Fibroblast of villous mesenchyme (primary cell): ENCODE data around the gene CNTD1. TPM values are rescaled to one million over a fixed set of nuclear protein-coding genes. Genes with fewer than 3 reads are reported as not detected.

ENCODE experiments used
- DNase-seq: peaks from one replicate; pipeline ENCODE4 v3.0.0-alpha.2; 2010; ENCODE audit warnings: low read depth
- H3K4me3 ChIP-seq: 2 replicates; pipeline ENCODE4 v1.5.1; 2011; ENCODE audit warnings: low read depth, mild to moderate bottlenecking, low read length
- CTCF ChIP-seq: IDR thresholded peaks from 2 replicates; pipeline ENCODE4 v1.5.1; 2012; ENCODE audit warnings: low read depth, mild to moderate bottlenecking, low read length; ENCODE audit not compliant: insufficient read depth
- total RNA-seq: library from RNA; depleted of rRNA; stranded (reverse); fragments of >200 nt; gene quantifications from 2 replicates; pipeline ENCODE4 v1.2.3, GENCODE V29; 2012

The CNTD1 gene
- total RNA-seq, 1 donor = not detected

- H3K4me3 ChIP-seq = peak within 1 kb of the TSS; percentile 91
Measured at GRCh38 chr17:42773290-42774035, 25.2 kb upstream of the CNTD1 start, which contains the start of gene VPS25. Gene VPS25, plus strand, starts transcription at chr17:42773449. Its CDS starts 27 bp downstream, at chr17:42773476.

GRCh38 chr17:42774066-42774745 is 24.5 kb upstream of the CNTD1 start:
- DNase-seq = no peak
- no peak for TF ChIP-seq CTCF
- peak overlapping the region; percentile 91 for H3K4me3 ChIP-seq

More at GRCh38 chr17:42773290-42774035, 25.2 kb upstream of the CNTD1 start, which contains the start of gene VPS25:
- DNase-seq = peak; percentile 85
- no peak for TF ChIP-seq CTCF

- H3K4me3 ChIP-seq = no peak overlapping the region
- no peak for TF ChIP-seq CTCF
- DNase-seq = no peak
Measured at GRCh38 chr17:42775534-42776098, 23.0 kb upstream of the CNTD1 start.

GRCh38 chr17:42778570-42778969 is 20.1 kb upstream of the CNTD1 start:
- no peak overlapping the region for H3K4me3 ChIP-seq
- DNase-seq = no peak
- TF ChIP-seq CTCF = no peak

GRCh38 chr17:42779304-42779935 is 19.2 kb upstream of the CNTD1 start:
- H3K4me3 ChIP-seq = no peak overlapping the region
- no peak for DNase-seq
- no peak for TF ChIP-seq CTCF

GRCh38 chr17:42779936-42780850 is 18.5 kb upstream of the CNTD1 start, which contains the start of gene WNK4:
Gene WNK4, plus strand, starts transcription at chr17:42780610. Its CDS starts 89 bp downstream, at chr17:42780699.
- DNase-seq = peak; percentile 37

More at GRCh38 chr17:42779936-42780850, 18.5 kb upstream of the CNTD1 start, which contains the start of gene WNK4:
- peak within 1 kb of the TSS; percentile 63 for H3K4me3 ChIP-seq
- TF ChIP-seq CTCF = no peak
